GM12864 (cell line): ENCODE data around the gene MINPP1.
"Not testable (repeated sequence)": the region's sequence is repeated elsewhere in the genome, so short reads cannot be mapped to it uniquely, and the experiment has no call there.

Experiments
- DNase-seq: peaks from one replicate; pipeline ENCODE4 v3.0.0-alpha.2; 2011; ENCODE audit warnings: low read depth
- H3K4me3 ChIP-seq: 2 replicates; pipeline ENCODE4 v1.5.1; 2011; ENCODE audit warnings: mild to moderate bottlenecking, low read depth, low read length, control low read depth
- CTCF ChIP-seq: IDR thresholded peaks from 2 replicates; pipeline ENCODE4 v1.5.1; 2011; ENCODE audit warnings: low read depth, mild to moderate bottlenecking, moderate library complexity, low read length, control low read depth, inconsistent platforms; ENCODE audit errors: missing control alignments

Gene MINPP1

GRCh38 chr10:87591589-87591886 lies 86.8 kb downstream of the MINPP1 start:
- DNase-seq = no peak
- TF ChIP-seq CTCF = no peak
- H3K4me3 ChIP-seq = no peak overlapping the region

DNA sequence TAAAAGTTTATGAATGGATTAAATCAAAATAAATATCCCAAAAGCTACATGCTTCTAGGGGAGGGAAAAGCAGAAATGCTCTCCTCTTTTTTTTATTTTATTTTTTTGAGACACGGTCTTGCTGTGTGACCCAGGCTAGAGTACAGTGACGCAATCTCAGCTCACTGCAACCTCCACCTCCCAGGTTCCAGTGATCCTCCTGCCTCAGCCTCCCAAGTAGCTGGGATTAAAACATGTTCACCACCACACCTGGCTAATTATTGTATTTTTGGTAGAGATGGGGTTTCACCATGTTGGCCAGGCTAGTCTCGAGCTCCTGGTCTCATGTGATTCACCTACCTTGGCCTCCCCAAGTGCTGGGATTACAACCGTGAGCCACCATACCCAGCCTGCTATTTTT lies 88.2 kb downstream of the MINPP1 start:
- DNase-seq, H3K4me3 ChIP-seq: not testable (repeated sequence)

DNA sequence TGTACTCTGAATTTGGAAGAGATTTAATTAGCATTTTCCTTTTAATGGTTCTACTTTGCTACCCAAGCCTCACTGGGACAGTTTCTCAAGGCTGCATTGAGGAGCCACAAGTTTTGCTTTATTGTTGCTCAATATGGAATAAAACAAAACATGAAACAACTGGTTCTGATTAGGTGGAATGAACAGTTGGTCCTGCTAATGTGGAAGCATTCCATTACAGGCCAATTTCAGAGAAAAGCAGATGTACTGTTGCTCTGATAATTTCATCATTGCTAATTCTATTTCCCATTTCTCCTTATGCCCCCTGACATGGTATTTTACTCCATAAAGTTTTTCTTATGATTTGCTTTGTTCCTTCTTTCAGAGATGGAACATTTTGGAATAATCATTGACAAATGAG lies 89.0 kb downstream of the MINPP1 start:
- TF ChIP-seq CTCF = no peak
- DNase-seq = no peak
- no peak overlapping the region for H3K4me3 ChIP-seq

- H3K4me3 ChIP-seq = no peak overlapping the region
- DNase-seq = no peak
- TF ChIP-seq CTCF = no peak
These were observed 89.5 kb downstream of the MINPP1 start for GRCh38 chr10:87594181-87594580.

DNA sequence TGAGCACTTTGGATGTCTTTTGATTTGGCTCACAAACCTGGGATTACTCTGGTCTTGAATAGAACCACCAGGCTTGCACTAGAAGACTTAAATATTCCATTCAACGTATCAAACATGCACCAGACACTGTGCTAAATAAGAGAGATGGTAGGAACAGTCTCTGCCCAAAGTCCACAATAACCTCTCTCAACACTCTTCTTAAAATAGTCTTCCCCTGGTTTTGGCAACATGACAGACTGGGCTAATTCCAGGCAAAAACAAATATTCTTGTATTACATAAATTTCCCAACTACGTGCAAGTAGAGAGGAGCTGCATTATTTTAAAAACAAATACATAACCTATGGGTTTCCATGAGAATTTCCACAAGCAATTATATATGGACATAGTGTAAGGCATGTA lies 90.2 kb downstream of the MINPP1 start:
- no peak for TF ChIP-seq CTCF
- no peak overlapping the region for H3K4me3 ChIP-seq
- no peak for DNase-seq

GRCh38 chr10:87596351-87596750 lies 91.7 kb downstream of the MINPP1 start:
- no peak for TF ChIP-seq CTCF
- no peak for DNase-seq
- H3K4me3 ChIP-seq = no peak overlapping the region

DNA sequence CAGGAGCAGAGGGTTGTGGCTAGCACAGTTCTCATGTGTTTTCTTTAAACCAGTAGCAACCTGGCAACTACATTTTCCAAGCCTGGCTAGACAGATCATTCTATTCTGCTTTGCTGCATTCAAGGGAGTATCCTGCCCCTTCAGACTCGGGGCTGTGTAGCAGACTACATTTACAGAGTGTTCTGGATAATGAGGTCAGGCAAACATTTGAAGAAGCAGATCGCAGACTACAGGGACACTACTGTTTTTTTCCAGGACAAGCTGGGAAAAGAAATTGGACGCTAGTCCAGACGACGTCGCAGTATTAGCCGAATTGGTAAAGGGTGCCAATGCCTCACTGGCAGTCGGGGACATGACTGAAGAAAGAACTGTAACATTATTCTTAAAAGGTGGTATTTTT lies 94.0 kb downstream of the MINPP1 start:
- no peak for TF ChIP-seq CTCF
- H3K4me3 ChIP-seq = no peak overlapping the region
- no peak for DNase-seq

DNA sequence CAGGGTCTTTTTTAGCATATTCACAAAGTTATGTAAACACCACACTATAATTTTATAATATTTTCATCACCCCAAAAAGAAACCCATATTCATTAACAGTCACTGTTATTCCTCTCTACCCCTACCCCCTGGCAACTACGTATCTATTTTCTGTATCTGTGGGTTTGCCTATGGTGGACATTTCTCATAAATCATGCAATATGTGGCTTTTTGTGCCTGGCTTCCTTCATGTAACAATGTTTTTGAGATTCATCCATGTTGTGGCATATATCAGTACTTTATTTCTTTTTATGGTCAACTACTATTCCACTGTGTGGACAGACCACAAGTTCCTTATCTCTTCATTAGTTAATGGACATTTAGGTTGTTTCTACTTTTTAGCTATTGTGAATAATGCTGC lies 95.9 kb downstream of the MINPP1 start:
- no peak for TF ChIP-seq CTCF
- DNase-seq = no peak
- no peak overlapping the region for H3K4me3 ChIP-seq
